HEK293 (cell line): ENCODE data around the gene SLC2A4.
A peak's percentile ranks its signal among the peaks of the same experiment; 100 is the strongest.

Experiments
- KLF16 ChIP-seq: fragments of 450-650 bp; formaldehyde crosslinking; IDR thresholded peaks from 2 replicates; pipeline ENCODE4 v1.5.1; 2017; ENCODE audit warnings: missing biosample characterization, missing genetic modification characterization
- MEIS1 ChIP-seq: sonication (generic); formaldehyde crosslinking; IDR thresholded peaks from 2 replicates; pipeline ENCODE4 v1.8.1; 2022; ENCODE audit warnings: missing genetic modification reagents, mild to moderate bottlenecking, borderline replicate concordance
- MYNN ChIP-seq: fragments of 450-650 bp; formaldehyde crosslinking; IDR thresholded peaks from 2 replicates; pipeline ENCODE4 v1.5.1; 2016; ENCODE audit warnings: missing biosample characterization, missing genetic modification characterization, borderline replicate concordance
- OVOL3 ChIP-seq: fragments of 450-650 bp; formaldehyde crosslinking; IDR thresholded peaks from 2 replicates; pipeline ENCODE4 v1.5.1; 2016; ENCODE audit warnings: missing biosample characterization, missing genetic modification characterization
- REPIN1 ChIP-seq: fragments of 450-650 bp; formaldehyde crosslinking; IDR thresholded peaks from 2 replicates; pipeline ENCODE4 v1.5.1; 2017; ENCODE audit warnings: missing biosample characterization, missing genetic modification characterization, low read depth
- TRIM28 ChIP-seq: IDR thresholded peaks from 2 replicates; pipeline ENCODE4 v1.6.1; 2011; ENCODE audit warnings: low read length, control low read depth, borderline replicate concordance
- ZBTB17 ChIP-seq: fragments of 450-650 bp; formaldehyde crosslinking; IDR thresholded peaks from 2 replicates; pipeline ENCODE4 v1.5.1; 2016; ENCODE audit warnings: missing biosample characterization, missing genetic modification characterization
- ZFP41 ChIP-seq: fragments of 450-650 bp; formaldehyde crosslinking; IDR thresholded peaks from 2 replicates; pipeline ENCODE4 v1.5.1; 2016; ENCODE audit warnings: missing biosample characterization, missing genetic modification characterization, borderline replicate concordance
- ZNF133 ChIP-seq: fragments of 450-650 bp; formaldehyde crosslinking; IDR thresholded peaks from 2 replicates; pipeline ENCODE4 v1.5.1; 2016; ENCODE audit warnings: missing biosample characterization, missing genetic modification characterization
- ZNF175 ChIP-seq: fragments of 450-650 bp; formaldehyde crosslinking; IDR thresholded peaks from 2 replicates; pipeline ENCODE4 v1.5.1; 2016; ENCODE audit warnings: missing biosample characterization, missing genetic modification characterization
- ZNF391 ChIP-seq: fragments of 450-650 bp; formaldehyde crosslinking; IDR thresholded peaks from 2 replicates; pipeline ENCODE4 v1.5.1; 2016; ENCODE audit warnings: low read depth, missing biosample characterization, missing genetic modification characterization, borderline replicate concordance
- ZNF48 ChIP-seq: fragments of 450-650 bp; formaldehyde crosslinking; IDR thresholded peaks from 2 replicates; pipeline ENCODE4 v1.5.1; 2016; ENCODE audit warnings: missing biosample characterization, missing genetic modification characterization
- ZNF561 ChIP-seq: fragments of 450-650 bp; IDR thresholded peaks from 2 replicates; pipeline ENCODE4 v1.5.1; 2018; ENCODE audit warnings: missing biosample characterization, missing genetic modification characterization, borderline replicate concordance
- ZNF629 ChIP-seq: fragments of 450-650 bp; formaldehyde crosslinking; IDR thresholded peaks from 2 replicates; pipeline ENCODE4 v1.5.1; 2017; ENCODE audit warnings: missing biosample characterization, missing genetic modification characterization
- ZNF658 ChIP-seq: fragments of 450-650 bp; formaldehyde crosslinking; IDR thresholded peaks from 2 replicates; pipeline ENCODE4; 2016; ENCODE audit warnings: missing biosample characterization, missing genetic modification characterization
- ZNF701 ChIP-seq: fragments of 450-650 bp; formaldehyde crosslinking; IDR thresholded peaks from 2 replicates; pipeline ENCODE4 v1.5.1; 2016; ENCODE audit warnings: missing biosample characterization, missing genetic modification characterization
- ZNF768 ChIP-seq: fragments of 450-650 bp; formaldehyde crosslinking; IDR thresholded peaks from 2 replicates; pipeline ENCODE4 v1.5.1; 2018; ENCODE audit warnings: missing biosample characterization, mild to moderate bottlenecking, missing genetic modification characterization
- ZNF791 ChIP-seq: fragments of 450-650 bp; formaldehyde crosslinking; IDR thresholded peaks from 2 replicates; pipeline ENCODE4 v1.5.1; 2016; ENCODE audit warnings: missing biosample characterization, missing genetic modification characterization
- ZNF792 ChIP-seq: fragments of 450-650 bp; formaldehyde crosslinking; IDR thresholded peaks from 2 replicates; pipeline ENCODE4 v1.5.1; 2016; ENCODE audit warnings: missing biosample characterization, missing genetic modification characterization
- TF ChIP-seq, protein P1 (sequence below): fragments of 450-650 bp; formaldehyde crosslinking; IDR thresholded peaks from 2 replicates; pipeline ENCODE4 v1.5.1; 2016; ENCODE audit warnings: missing biosample characterization, missing genetic modification characterization
- TF ChIP-seq, protein P2 (sequence below): fragments of 450-650 bp; formaldehyde crosslinking; IDR thresholded peaks from 2 replicates; pipeline ENCODE4 v1.5.1; 2016; ENCODE audit warnings: missing biosample characterization, missing genetic modification characterization
- TF ChIP-seq, protein P3 (sequence below): fragments of 450-650 bp; formaldehyde crosslinking; IDR thresholded peaks from 2 replicates; pipeline ENCODE4 v1.5.0; 2017; ENCODE audit warnings: missing biosample characterization, missing genetic modification characterization, borderline replicate concordance
- TF ChIP-seq, protein P4 (sequence below): fragments of 450-650 bp; formaldehyde crosslinking; IDR thresholded peaks from 2 replicates; pipeline ENCODE4 v1.5.1; 2016; ENCODE audit warnings: missing biosample characterization, missing genetic modification characterization
- TF ChIP-seq, protein P5 (sequence below): fragments of 450-650 bp; formaldehyde crosslinking; IDR thresholded peaks from 2 replicates; pipeline ENCODE4 v1.5.1; 2016; ENCODE audit warnings: missing biosample characterization, missing genetic modification characterization
- TF ChIP-seq, protein P6 (sequence below): fragments of 450-650 bp; formaldehyde crosslinking; IDR thresholded peaks from 2 replicates; pipeline ENCODE4 v1.5.1; 2016; ENCODE audit warnings: missing biosample characterization, missing genetic modification characterization
- TF ChIP-seq, protein P7 (sequence below): fragments of 450-650 bp; formaldehyde crosslinking; IDR thresholded peaks from 2 replicates; pipeline ENCODE4 v1.5.1; 2017; ENCODE audit warnings: missing biosample characterization, missing genetic modification characterization

SLC2A4 gene

DNA sequence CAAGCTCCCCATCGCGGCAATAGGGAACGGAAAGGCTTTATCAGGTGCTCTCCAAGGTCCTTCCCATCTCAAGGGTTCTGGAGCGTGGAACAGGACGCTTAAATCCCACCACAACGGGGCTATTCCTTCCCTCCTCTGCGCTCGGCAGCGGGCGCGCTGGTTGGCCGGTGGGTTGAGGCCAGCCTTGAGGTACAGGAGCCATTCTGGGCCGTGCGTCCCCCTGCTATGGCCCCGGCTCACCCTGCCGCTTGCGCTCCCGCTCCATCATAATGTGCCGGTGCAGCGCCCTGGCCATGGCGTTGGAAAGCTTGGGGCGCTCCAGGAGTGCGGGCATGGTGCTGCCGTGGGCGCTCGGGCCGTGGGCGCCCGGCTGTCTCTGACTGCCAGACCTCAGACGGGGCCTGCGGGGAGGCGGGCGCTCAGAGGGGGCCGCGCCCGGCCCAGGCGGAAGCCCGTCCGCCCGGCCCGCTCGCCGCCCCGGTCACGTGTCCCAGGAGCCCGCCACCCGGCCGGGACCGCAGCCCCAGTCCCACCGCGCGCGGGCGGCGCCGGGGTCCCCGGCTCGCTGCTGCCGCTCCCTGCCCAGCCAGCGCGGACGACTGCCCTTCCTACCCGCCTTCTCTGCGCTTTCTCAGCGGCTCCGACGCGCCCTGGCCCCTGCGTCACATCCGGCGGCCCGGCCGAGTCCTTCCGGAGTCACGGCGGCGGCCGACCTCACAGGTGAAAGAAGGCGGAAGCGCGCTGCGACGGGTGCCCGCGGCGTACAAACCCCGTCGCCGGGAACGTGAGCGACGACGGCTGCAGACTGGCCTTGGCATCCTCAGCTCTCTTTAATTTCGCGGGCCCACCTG is 33.4 kb downstream of the SLC2A4 start, which contains the start of gene GPS2 (continued):
- TF ChIP-seq, protein P1, sequence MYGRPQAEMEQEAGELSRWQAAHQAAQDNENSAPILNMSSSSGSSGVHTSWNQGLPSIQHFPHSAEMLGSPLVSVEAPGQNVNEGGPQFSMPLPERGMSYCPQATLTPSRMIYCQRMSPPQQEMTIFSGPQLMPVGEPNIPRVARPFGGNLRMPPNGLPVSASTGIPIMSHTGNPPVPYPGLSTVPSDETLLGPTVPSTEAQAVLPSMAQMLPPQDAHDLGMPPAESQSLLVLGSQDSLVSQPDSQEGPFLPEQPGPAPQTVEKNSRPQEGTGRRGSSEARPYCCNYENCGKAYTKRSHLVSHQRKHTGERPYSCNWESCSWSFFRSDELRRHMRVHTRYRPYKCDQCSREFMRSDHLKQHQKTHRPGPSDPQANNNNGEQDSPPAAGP (tag by site-specific recombination): peak; percentile 62; the same call in 1 of the 2 replicates
- TF ChIP-seq TRIM28: no peak
- peak; percentile 28; the same call in 1 of the 2 replicates for TF ChIP-seq KLF16
- TF ChIP-seq, protein P2, sequence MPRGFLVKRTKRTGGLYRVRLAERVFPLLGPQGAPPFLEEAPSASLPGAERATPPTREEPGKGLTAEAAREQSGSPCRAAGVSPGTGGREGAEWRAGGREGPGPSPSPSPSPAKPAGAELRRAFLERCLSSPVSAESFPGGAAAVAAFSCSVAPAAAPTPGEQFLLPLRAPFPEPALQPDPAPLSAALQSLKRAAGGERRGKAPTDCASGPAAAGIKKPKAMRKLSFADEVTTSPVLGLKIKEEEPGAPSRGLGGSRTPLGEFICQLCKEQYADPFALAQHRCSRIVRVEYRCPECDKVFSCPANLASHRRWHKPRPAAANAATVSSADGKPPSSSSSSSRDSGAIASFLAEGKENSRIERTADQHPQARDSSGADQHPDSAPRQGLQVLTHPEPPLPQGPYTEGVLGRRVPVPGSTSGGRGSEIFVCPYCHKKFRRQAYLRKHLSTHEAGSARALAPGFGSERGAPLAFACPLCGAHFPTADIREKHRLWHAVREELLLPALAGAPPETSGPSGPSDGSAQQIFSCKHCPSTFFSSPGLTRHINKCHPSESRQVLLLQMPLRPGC (tag by site-specific recombination): peak; percentile 55; the same call in 1 of the 2 replicates
- TF ChIP-seq ZNF175 (tag by site-specific recombination): no peak
- no peak for TF ChIP-seq ZNF701 (tag by site-specific recombination)
- TF ChIP-seq, protein P3, sequence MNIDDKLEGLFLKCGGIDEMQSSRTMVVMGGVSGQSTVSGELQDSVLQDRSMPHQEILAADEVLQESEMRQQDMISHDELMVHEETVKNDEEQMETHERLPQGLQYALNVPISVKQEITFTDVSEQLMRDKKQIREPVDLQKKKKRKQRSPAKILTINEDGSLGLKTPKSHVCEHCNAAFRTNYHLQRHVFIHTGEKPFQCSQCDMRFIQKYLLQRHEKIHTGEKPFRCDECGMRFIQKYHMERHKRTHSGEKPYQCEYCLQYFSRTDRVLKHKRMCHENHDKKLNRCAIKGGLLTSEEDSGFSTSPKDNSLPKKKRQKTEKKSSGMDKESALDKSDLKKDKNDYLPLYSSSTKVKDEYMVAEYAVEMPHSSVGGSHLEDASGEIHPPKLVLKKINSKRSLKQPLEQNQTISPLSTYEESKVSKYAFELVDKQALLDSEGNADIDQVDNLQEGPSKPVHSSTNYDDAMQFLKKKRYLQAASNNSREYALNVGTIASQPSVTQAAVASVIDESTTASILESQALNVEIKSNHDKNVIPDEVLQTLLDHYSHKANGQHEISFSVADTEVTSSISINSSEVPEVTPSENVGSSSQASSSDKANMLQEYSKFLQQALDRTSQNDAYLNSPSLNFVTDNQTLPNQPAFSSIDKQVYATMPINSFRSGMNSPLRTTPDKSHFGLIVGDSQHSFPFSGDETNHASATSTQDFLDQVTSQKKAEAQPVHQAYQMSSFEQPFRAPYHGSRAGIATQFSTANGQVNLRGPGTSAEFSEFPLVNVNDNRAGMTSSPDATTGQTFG (tag by site-specific recombination): no peak
- TF ChIP-seq ZNF48 (tag by site-specific recombination): no peak
- peak; percentile 59; the same call in 1 of the 2 replicates for TF ChIP-seq ZNF561
- TF ChIP-seq, protein P4, sequence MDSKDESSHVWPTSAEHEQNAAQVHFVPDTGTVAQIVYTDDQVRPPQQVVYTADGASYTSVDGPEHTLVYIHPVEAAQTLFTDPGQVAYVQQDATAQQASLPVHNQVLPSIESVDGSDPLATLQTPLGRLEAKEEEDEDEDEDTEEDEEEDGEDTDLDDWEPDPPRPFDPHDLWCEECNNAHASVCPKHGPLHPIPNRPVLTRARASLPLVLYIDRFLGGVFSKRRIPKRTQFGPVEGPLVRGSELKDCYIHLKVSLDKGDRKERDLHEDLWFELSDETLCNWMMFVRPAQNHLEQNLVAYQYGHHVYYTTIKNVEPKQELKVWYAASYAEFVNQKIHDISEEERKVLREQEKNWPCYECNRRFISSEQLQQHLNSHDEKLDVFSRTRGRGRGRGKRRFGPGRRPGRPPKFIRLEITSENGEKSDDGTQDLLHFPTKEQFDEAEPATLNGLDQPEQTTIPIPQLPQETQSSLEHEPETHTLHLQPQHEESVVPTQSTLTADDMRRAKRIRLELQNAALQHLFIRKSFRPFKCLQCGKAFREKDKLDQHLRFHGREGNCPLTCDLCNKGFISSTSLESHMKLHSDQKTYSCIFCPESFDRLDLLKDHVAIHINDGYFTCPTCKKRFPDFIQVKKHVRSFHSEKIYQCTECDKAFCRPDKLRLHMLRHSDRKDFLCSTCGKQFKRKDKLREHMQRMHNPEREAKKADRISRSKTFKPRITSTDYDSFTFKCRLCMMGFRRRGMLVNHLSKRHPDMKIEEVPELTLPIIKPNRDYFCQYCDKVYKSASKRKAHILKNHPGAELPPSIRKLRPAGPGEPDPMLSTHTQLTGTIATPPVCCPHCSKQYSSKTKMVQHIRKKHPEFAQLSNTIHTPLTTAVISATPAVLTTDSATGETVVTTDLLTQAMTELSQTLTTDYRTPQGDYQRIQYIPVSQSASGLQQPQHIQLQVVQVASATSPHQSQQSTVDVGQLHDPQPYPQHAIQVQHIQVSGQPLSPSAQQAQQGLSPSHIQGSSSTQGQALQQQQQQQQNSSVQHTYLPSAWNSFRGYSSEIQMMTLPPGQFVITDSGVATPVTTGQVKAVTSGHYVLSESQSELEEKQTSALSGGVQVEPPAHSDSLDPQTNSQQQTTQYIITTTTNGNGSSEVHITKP (tag by site-specific recombination): peak; percentile 15; the same call in 1 of the 2 replicates
- no peak for TF ChIP-seq REPIN1
- no peak for TF ChIP-seq ZNF792
- TF ChIP-seq ZNF391 (tag by site-specific recombination): no peak
- TF ChIP-seq, protein P5, sequence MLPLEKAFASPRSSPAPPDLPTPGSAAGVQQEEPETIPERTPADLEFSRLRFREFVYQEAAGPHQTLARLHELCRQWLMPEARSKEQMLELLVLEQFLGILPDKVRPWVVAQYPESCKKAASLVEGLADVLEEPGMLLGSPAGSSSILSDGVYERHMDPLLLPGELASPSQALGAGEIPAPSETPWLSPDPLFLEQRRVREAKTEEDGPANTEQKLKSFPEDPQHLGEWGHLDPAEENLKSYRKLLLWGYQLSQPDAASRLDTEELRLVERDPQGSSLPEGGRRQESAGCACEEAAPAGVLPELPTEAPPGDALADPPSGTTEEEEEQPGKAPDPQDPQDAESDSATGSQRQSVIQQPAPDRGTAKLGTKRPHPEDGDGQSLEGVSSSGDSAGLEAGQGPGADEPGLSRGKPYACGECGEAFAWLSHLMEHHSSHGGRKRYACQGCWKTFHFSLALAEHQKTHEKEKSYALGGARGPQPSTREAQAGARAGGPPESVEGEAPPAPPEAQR (tag by site-specific recombination): no peak
- TF ChIP-seq, protein P6, sequence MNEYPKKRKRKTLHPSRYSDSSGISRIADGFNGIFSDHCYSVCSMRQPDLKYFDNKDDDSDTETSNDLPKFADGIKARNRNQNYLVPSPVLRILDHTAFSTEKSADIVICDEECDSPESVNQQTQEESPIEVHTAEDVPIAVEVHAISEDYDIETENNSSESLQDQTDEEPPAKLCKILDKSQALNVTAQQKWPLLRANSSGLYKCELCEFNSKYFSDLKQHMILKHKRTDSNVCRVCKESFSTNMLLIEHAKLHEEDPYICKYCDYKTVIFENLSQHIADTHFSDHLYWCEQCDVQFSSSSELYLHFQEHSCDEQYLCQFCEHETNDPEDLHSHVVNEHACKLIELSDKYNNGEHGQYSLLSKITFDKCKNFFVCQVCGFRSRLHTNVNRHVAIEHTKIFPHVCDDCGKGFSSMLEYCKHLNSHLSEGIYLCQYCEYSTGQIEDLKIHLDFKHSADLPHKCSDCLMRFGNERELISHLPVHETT (tag by site-specific recombination): 0 out of 2 replicates have a peak, but pooled peaks have one; percentile 30
- TF ChIP-seq ZNF658: no peak
- peak; percentile 46; the same call in 1 of the 2 replicates for TF ChIP-seq ZBTB17 (tag by site-specific recombination)
- TF ChIP-seq ZNF768: no peak
- peak; percentile 41; the same call in 1 of the 2 replicates for TF ChIP-seq OVOL3 (tag by site-specific recombination)
- TF ChIP-seq ZFP41 (tag by site-specific recombination): no peak
- no peak for TF ChIP-seq ZNF133 (tag by site-specific recombination)
- no peak for TF ChIP-seq MYNN (tag by site-specific recombination)
- TF ChIP-seq, protein P7, sequence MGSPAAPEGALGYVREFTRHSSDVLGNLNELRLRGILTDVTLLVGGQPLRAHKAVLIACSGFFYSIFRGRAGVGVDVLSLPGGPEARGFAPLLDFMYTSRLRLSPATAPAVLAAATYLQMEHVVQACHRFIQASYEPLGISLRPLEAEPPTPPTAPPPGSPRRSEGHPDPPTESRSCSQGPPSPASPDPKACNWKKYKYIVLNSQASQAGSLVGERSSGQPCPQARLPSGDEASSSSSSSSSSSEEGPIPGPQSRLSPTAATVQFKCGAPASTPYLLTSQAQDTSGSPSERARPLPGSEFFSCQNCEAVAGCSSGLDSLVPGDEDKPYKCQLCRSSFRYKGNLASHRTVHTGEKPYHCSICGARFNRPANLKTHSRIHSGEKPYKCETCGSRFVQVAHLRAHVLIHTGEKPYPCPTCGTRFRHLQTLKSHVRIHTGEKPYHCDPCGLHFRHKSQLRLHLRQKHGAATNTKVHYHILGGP: no peak
- TF ChIP-seq MEIS1: no peak
- TF ChIP-seq ZNF629 (tag by site-specific recombination): peak; percentile 90
- no peak for TF ChIP-seq ZNF791 (tag by site-specific recombination)
